ENCODE results near the gene AMZ1.

AMZ1 gene

GRCh38 chr7:2758673-2759616 lies 70.9 kb downstream of the AMZ1 start:
- Mint-ChIP-seq H3K27ac (peak overlapping the region; percentile 79 to 84), H3K4me1 (ENCODE audit: low read depth in 2 of 2) (peaks cover 25 to 30% of the 10 kb centered on the region in 2 donors), H3K27me3 (no peaks in the 10 kb centered on the region), H3K36me3 (ENCODE audit: insufficient read depth) (peaks cover 3% of the 10 kb centered on the region), H3K9me3 (no peaks in the 10 kb centered on the region), H3K4me3 (peak overlapping the region in 1 of 2 donors; percentile 38)
- DNase-seq = no peak
- ATAC-seq (replicated peaks) = peak; percentile 54

- Mint-ChIP-seq H3K4me3 (peak overlapping the region in 1 of 2 donors; percentile 11), H3K4me1 (ENCODE audit: low read depth in 2 of 2) (peaks cover 25 to 30% of the 10 kb centered on the region in 2 donors), H3K9me3 (no peaks in the 10 kb centered on the region), H3K36me3 (ENCODE audit: insufficient read depth) (peaks cover 3% of the 10 kb centered on the region), H3K27me3 (no peaks in the 10 kb centered on the region), H3K27ac (peak overlapping the region; percentile 18 to 84)
- ATAC-seq (replicated peaks) (no peak), DNase-seq (no peak)
Measured at GRCh38 chr7:2759736-2760097, 71.7 kb downstream of the AMZ1 start.

GRCh38 chr7:2760098-2760889 lies 72.3 kb downstream of the AMZ1 start:
- peak overlapping the region; percentile 73 to 84 for H3K27ac Mint-ChIP-seq
- H3K4me1 Mint-ChIP-seq (ENCODE audit: low read depth in 2 of 2) = peaks cover 25 to 30% of the 10 kb centered on the region in 2 donors
- ATAC-seq (replicated peaks) (peak; percentile 42), DNase-seq (peak in 1 of 3 experiments; percentile 11)
- H3K36me3 Mint-ChIP-seq (ENCODE audit: insufficient read depth) = no peaks in the 10 kb centered on the region
- H3K27me3 Mint-ChIP-seq = no peaks in the 10 kb centered on the region
- peak overlapping the region; percentile 25 to 56 for H3K4me3 Mint-ChIP-seq
- no peaks in the 10 kb centered on the region for H3K9me3 Mint-ChIP-seq

GRCh38 chr7:2761131-2761624 lies 73.2 kb downstream of the AMZ1 start:
- peak overlapping the region in 1 of 2 donors; percentile 84 for H3K27ac Mint-ChIP-seq

GRCh38 chr7:2761801-2762497 lies 73.9 kb downstream of the AMZ1 start:
- H3K4me1 Mint-ChIP-seq (ENCODE audit: low read depth in 2 of 2) = peaks cover 25 to 30% of the 10 kb centered on the region in 2 donors
- no peak overlapping the region for H3K4me3 Mint-ChIP-seq
- ATAC-seq (replicated peaks) (no peak), DNase-seq (no peak)
- no peak overlapping the region for H3K27ac Mint-ChIP-seq
- no peaks in the 10 kb centered on the region for H3K9me3 Mint-ChIP-seq
- H3K36me3 Mint-ChIP-seq (ENCODE audit: insufficient read depth) = no peaks in the 10 kb centered on the region
- no peaks in the 10 kb centered on the region for H3K27me3 Mint-ChIP-seq

More at GRCh38 chr7:2761131-2761624, 73.2 kb downstream of the AMZ1 start:
- H3K27me3 Mint-ChIP-seq = no peaks in the 10 kb centered on the region
- H3K9me3 Mint-ChIP-seq = no peaks in the 10 kb centered on the region
- no peaks in the 10 kb centered on the region for H3K36me3 Mint-ChIP-seq (ENCODE audit: insufficient read depth)
- H3K4me1 Mint-ChIP-seq (ENCODE audit: low read depth in 2 of 2) = peaks cover 25 to 30% of the 10 kb centered on the region in 2 donors
- no peak for ATAC-seq (replicated peaks)
- no peak overlapping the region for H3K4me3 Mint-ChIP-seq
- DNase-seq = no peak

- no peaks in the 10 kb centered on the region for H3K27me3 Mint-ChIP-seq
- no peaks in the 10 kb centered on the region for H3K36me3 Mint-ChIP-seq (ENCODE audit: insufficient read depth)
- peaks cover 19 to 20% of the 10 kb centered on the region in 2 donors for H3K4me1 Mint-ChIP-seq (ENCODE audit: low read depth in 2 of 2)
- DNase-seq (no peak), ATAC-seq (replicated peaks) (no peak)
- no peak overlapping the region for H3K27ac Mint-ChIP-seq
- no peak overlapping the region for H3K4me3 Mint-ChIP-seq
- H3K9me3 Mint-ChIP-seq = no peaks in the 10 kb centered on the region
Measured at GRCh38 chr7:2763597-2763996, 75.6 kb downstream of the AMZ1 start.

GRCh38 chr7:2764621-2765020 lies 76.6 kb downstream of the AMZ1 start:
- no peaks in the 10 kb centered on the region for H3K9me3 Mint-ChIP-seq
- no peaks in the 10 kb centered on the region for H3K36me3 Mint-ChIP-seq (ENCODE audit: insufficient read depth)
- DNase-seq = no peak
- H3K4me1 Mint-ChIP-seq (ENCODE audit: low read depth in 2 of 2) = peaks cover 13% of the 10 kb centered on the region in 2 donors
- ATAC-seq (replicated peaks) = no peak
- no peak overlapping the region for H3K27ac Mint-ChIP-seq
- H3K4me3 Mint-ChIP-seq = no peak overlapping the region
- no peaks in the 10 kb centered on the region for H3K27me3 Mint-ChIP-seq
